ENCODE data around the gene CHPF2. TPM values are rescaled to one million over a fixed set of nuclear protein-coding genes. Genes with fewer than 3 reads are reported as not detected.

Gene CHPF2
- total RNA-seq, 2 donors from 2014 or later, result 40.2 to 72.9 TPM

GRCh38 chr7:151245360-151246101 is 13.2 kb downstream of the CHPF2 start:
- H3K36me3 ChIP-seq, result peaks cover 0 to 2% of the 10 kb centered on the region in 2 donors
- peak overlapping the region; percentile 24 to 25 for H3K4me3 ChIP-seq
- TF ChIP-seq POLR2A (IDR thresholded peaks at IDR 0.05) (no peak), POLR2AphosphoS5 (IDR thresholded peaks at IDR 0.05) (no peak)
- TF ChIP-seq, protein P1, sequence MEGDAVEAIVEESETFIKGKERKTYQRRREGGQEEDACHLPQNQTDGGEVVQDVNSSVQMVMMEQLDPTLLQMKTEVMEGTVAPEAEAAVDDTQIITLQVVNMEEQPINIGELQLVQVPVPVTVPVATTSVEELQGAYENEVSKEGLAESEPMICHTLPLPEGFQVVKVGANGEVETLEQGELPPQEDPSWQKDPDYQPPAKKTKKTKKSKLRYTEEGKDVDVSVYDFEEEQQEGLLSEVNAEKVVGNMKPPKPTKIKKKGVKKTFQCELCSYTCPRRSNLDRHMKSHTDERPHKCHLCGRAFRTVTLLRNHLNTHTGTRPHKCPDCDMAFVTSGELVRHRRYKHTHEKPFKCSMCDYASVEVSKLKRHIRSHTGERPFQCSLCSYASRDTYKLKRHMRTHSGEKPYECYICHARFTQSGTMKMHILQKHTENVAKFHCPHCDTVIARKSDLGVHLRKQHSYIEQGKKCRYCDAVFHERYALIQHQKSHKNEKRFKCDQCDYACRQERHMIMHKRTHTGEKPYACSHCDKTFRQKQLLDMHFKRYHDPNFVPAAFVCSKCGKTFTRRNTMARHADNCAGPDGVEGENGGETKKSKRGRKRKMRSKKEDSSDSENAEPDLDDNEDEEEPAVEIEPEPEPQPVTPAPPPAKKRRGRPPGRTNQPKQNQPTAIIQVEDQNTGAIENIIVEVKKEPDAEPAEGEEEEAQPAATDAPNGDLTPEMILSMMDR (IDR thresholded peaks at IDR 0.05), result peak; percentile 34 to 64 (median 48)
- no peaks in the 10 kb centered on the region for H3K27me3 ChIP-seq (replicated peaks; ENCODE audit: insufficient read depth)
- intact Hi-C loops (cut with DNase I), result loop anchor here (2.0 kb wide), 1 partner anchor 57 kb away; no protein-coding TSS in a partner anchor
- WGBS, result 7% methylated on average over 48 of the region's 60 CpGs
- no peaks in the 10 kb centered on the region for H3K4me1 ChIP-seq (replicated peaks)
- DNase-seq (ENCODE audit: low spot score), result no peak
- no peaks in the 10 kb centered on the region for H3K9me3 ChIP-seq
- peak overlapping the region in 1 of 2 donors; percentile 12 for H3K27ac ChIP-seq

DNA sequence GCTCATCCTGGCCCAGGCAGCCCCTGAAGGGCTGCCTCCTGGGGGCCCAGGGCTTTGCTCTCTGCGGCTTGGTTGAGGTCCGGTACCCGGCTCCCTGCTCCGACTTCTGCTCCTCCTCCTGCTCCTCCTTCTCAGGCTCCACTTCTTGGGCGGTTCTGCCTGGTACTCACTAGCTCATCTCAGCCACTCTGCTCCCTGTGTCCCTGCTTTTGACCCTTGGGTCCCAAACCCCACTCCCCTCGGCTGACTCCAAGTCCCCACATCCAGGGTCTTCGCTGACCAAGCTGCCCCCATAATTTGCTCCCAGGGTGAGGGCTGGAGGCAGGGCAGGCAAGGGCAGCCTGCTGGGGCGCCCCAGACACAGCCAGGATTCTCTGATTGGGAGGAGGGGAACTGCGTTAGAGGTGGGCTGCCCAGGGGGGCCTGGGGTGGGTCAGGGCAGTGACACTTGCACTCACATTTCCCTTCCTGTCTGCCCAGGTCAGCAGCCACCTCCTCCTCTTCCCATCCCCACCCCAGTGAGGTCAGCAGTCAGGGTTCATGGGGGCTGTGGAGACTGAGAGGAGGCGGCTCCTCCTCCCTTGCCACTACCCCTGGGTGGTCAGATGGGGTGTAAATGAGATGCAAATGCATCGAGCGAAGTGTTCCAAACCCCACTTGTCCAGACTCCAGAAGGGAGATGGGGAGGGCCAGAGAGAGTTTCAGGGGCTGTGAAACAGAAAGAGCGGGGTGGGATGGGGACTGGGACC is 14.0 kb downstream of the CHPF2 start:
- 69% methylated on average over 13 of the region's 13 CpGs for WGBS
- no peak for DNase-seq (ENCODE audit: low spot score)
- no peaks in the 10 kb centered on the region for H3K4me1 ChIP-seq (replicated peaks)
- H3K9me3 ChIP-seq, result no peaks in the 10 kb centered on the region
- intact Hi-C loops (cut with DNase I), result no loop called here
- no peaks in the 10 kb centered on the region for H3K27me3 ChIP-seq (replicated peaks; ENCODE audit: insufficient read depth)
- no peak overlapping the region for H3K4me3 ChIP-seq
- peaks cover 0 to 2% of the 10 kb centered on the region in 2 donors for H3K36me3 ChIP-seq
- TF ChIP-seq, protein P1 (IDR thresholded peaks at IDR 0.05), result no peak
- TF ChIP-seq POLR2A (IDR thresholded peaks at IDR 0.05), result no peak
- no peak for TF ChIP-seq POLR2AphosphoS5 (IDR thresholded peaks at IDR 0.05)
- H3K27ac ChIP-seq, result no peak overlapping the region

- Histone ChIP-seq H3K4me3 (peak overlapping the region in 1 of 2 donors; percentile 52), H3K36me3 (peaks cover 0 to 2% of the 10 kb centered on the region in 2 donors), H3K4me1 (replicated peaks) (no peaks in the 10 kb centered on the region), H3K27ac (peak overlapping the region; percentile 75 to 84), H3K9me3 (no peaks in the 10 kb centered on the region), H3K27me3 (replicated peaks; ENCODE audit: insufficient read depth) (no peaks in the 10 kb centered on the region)
- TF ChIP-seq POLR2A (IDR thresholded peaks at IDR 0.05) (no peak), POLR2AphosphoS5 (IDR thresholded peaks at IDR 0.05) (no peak)
- TF ChIP-seq, protein P1 (IDR thresholded peaks at IDR 0.05), result no peak
- no peak for DNase-seq (ENCODE audit: low spot score)
- intact Hi-C loops (cut with DNase I), result no loop called here
- WGBS, result 53% methylated on average over 4 of the region's 4 CpGs
Measured at GRCh38 chr7:151246851-151247580, 14.7 kb downstream of the CHPF2 start.

DNA sequence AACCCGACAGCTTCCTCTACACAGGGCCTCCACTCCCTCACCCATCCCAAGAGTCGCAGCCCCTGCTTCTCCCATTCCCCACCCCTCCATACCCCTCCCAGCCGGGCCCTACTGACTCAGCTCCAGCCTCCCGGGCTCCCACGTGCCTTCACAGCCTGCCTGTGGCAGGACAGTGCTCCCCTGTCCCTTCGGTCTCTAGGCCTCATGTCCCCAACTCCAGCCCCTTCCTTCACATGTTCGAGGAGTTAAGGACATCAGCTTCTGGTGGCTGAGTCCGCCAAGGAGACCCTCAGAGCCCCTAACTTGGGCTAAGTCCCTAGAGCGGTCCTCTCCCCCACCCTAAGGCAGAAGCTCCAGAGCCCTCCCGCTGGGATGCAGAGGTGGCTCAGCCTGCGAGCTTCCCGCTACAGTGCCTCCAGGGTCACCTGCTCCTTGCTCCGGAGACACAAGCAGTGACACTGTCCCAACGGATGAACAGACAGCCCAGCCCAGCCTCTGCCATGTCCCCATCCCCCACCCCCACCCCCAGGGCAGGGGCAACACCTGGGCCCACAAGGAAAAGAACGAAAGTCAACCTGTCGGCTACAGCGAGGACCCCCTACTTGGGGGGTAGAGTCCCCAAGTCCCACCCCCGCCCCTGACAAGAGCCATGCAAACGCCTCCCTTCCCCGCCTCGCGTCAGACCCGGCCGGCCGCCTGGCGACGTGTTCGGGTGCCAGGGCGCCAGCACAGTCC is 15.5 kb downstream of the CHPF2 start:
- Histone ChIP-seq H3K9me3 (no peaks in the 10 kb centered on the region), H3K4me3 (peak overlapping the region; percentile 42 to 52), H3K36me3 (no peaks in the 10 kb centered on the region), H3K4me1 (replicated peaks) (no peaks in the 10 kb centered on the region), H3K27me3 (replicated peaks; ENCODE audit: insufficient read depth) (no peaks in the 10 kb centered on the region), H3K27ac (peak overlapping the region; percentile 75 to 84)
- intact Hi-C loops (cut with DNase I), result no loop called here
- no peak for TF ChIP-seq POLR2AphosphoS5 (IDR thresholded peaks at IDR 0.05)
- TF ChIP-seq, protein P1 (IDR thresholded peaks at IDR 0.05), result no peak
- TF ChIP-seq POLR2A (IDR thresholded peaks at IDR 0.05), result no peak
- no peak for DNase-seq (ENCODE audit: low spot score)
- 5% methylated on average over 29 of the region's 29 CpGs for WGBS

All from prostate gland (tissue), 2 donors.